Esophagus squamous epithelium (tissue), 4 donors: Measurements from ENCODE around the gene PRKN.

Experiments used
- POLR2A ChIP-seq, 4 donors: fragments of 450-650 bp; IDR thresholded peaks; one replicate each; pipeline ENCODE4 v1.6.1; 2017; ENCODE audit warnings: antibody characterized with exemption in 4 of 4, mild to moderate bottlenecking in 4 of 4, moderate library complexity in 3 of 4
- TF ChIP-seq, protein P1 (sequence below), 6 experiments: fragments of 450-650 bp in 4 of 6; fragments of 200-600 bp in 2 of 6; sonication (generic) in 2 of 6; IDR thresholded peaks; one replicate each; pipeline ENCODE4 v1.5.1; 2016 to 2019; ENCODE audit warnings: antibody characterized with exemption in 6 of 6, mild to moderate bottlenecking in 4 of 6, moderate library complexity in 4 of 6

DNA sequence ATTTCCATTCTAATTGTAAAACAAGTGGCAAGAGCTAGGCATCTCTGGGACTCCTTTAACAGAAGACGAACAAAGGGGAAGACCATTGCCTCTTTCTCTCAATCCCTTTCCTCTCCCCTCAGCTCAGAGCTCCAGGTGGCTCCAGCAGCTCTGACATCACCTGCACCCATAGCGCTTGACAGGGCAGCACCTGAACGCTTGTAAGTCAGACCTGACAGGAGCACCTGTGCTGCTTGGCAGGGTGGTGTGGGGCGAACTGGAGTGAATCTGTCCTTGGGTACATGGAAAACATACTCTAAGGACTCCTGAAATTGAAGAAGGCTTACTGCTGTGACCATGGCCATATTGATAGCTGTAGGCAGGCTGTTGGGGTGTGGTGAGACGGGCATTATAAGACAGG is 1044.2 kb downstream of the PRKN start:
- TF ChIP-seq, protein P1, sequence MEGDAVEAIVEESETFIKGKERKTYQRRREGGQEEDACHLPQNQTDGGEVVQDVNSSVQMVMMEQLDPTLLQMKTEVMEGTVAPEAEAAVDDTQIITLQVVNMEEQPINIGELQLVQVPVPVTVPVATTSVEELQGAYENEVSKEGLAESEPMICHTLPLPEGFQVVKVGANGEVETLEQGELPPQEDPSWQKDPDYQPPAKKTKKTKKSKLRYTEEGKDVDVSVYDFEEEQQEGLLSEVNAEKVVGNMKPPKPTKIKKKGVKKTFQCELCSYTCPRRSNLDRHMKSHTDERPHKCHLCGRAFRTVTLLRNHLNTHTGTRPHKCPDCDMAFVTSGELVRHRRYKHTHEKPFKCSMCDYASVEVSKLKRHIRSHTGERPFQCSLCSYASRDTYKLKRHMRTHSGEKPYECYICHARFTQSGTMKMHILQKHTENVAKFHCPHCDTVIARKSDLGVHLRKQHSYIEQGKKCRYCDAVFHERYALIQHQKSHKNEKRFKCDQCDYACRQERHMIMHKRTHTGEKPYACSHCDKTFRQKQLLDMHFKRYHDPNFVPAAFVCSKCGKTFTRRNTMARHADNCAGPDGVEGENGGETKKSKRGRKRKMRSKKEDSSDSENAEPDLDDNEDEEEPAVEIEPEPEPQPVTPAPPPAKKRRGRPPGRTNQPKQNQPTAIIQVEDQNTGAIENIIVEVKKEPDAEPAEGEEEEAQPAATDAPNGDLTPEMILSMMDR (IDR thresholded peaks at IDR 0.05) = no peak
- no peak for TF ChIP-seq POLR2A (IDR thresholded peaks at IDR 0.05)
